ENCODE data around the gene NUP210L.
"Not testable (repeated sequence)": the region's sequence is repeated elsewhere in the genome, so short reads cannot be mapped to it uniquely, and the experiment has no call there.

NUP210L gene

DNA sequence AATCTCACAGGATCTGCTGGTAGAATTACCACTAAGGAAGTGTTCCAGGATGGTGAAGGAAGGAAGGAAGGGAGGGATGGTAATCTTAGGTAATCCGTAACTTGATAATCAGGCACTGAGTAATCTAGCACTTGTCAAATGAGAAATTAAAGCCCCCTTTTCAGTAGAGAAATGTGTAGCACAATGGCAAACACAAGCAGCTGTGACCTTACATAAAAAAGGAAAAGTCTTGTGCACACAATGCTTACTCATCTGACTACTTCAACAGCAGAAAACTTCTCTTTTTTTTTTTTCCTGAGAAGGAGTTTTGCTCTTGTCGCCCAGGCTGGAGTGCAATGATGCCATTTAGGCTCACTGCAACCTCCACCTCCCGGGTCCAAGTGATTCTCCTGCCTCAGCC, 6.1 kb downstream of the NUP210L start:
- Histone ChIP-seq H2AFZ (ENCODE audit: low read depth, low read length) (no peak overlapping the region), H4K91ac (ENCODE audit: low read length) (no peak overlapping the region), H3K36me3 (ENCODE audit: control insufficient read depth in 1 of 2, insufficient read depth in 2 of 2, low read depth in 1 of 2, low read length in 2 of 2) (no peaks in the 10 kb centered on the region), H3K27me3 (ENCODE audit: control insufficient read depth in 1 of 2, insufficient read depth in 1 of 2, low read length in 2 of 2) (no peaks in the 10 kb centered on the region), H3K23ac (ENCODE audit: low read length in 2 of 2) (no peak overlapping the region), H3K4me2 (ENCODE audit: low read length, poor library complexity, severe bottlenecking) (no peak overlapping the region), H3K9me3 (ENCODE audit: control insufficient read depth, low read length) (no peaks in the 10 kb centered on the region), H3K4ac (ENCODE audit: low read depth in 1 of 2, low read length in 2 of 2) (no peak overlapping the region), H3K27ac (ENCODE audit: low read length, poor library complexity, severe bottlenecking) (no peak overlapping the region), H3K18ac (ENCODE audit: low read depth in 1 of 2, low read length in 2 of 2) (no peak overlapping the region), H3K4me3 (ENCODE audit: insufficient read depth in 1 of 2, low read depth in 1 of 2, low read length in 2 of 2) (no peak overlapping the region), H2AK5ac (ENCODE audit: low read length, severe bottlenecking) (no peak overlapping the region), H2BK15ac (ENCODE audit: low read depth, poor library complexity, severe bottlenecking) (no peak overlapping the region), H2BK5ac (ENCODE audit: low read depth, low read length, poor library complexity, severe bottlenecking) (no peak overlapping the region), H2BK120ac (ENCODE audit: low read depth, low read length) (no peak overlapping the region), H2BK12ac (ENCODE audit: low read length in 2 of 2) (no peak overlapping the region), H4K8ac (ENCODE audit: low read length) (no peak overlapping the region), H3K4me1 (ENCODE audit: control insufficient read depth, insufficient read depth, low read depth, low read length) (no peaks in the 10 kb centered on the region), H3K14ac (ENCODE audit: low read length in 2 of 2) (no peak overlapping the region), H3K79me1 (replicated peaks; ENCODE audit: low read length, poor library complexity, severe bottlenecking) (no peaks in the 10 kb centered on the region), H3K9ac (ENCODE audit: low read length) (no peak overlapping the region)
- 80% methylated on average over 3 of the region's 3 CpGs for WGBS
- DNase-seq = no peak

DNA sequence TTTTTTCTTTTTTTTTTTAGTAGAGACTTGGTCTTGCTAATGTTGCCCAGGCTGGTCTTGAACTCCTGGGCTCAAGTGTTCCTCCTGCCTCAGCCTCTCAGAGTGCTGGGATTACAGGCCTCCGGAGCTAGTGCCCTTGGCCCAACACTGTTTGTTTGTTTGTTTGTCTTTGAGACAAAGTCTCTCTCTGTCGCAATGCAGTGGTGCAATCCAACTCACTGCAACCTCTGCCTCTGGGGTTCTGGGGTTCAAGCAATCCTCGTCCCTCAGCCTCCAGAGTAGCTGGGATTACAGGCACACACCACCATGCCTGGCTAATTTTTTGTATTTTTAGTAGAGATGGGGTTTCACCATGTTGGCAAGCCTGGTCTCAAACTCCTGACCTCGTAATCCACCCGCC, 7.4 kb downstream of the NUP210L start:
- not testable (repeated sequence) for H2BK5ac ChIP-seq (ENCODE audit: low read depth, low read length, poor library complexity, severe bottlenecking); H3K79me1 ChIP-seq (replicated peaks; ENCODE audit: low read length, poor library complexity, severe bottlenecking); H2BK120ac ChIP-seq (ENCODE audit: low read depth, low read length); DNase-seq; H3K9me3 ChIP-seq (ENCODE audit: control insufficient read depth, low read length); H3K4me1 ChIP-seq (ENCODE audit: control insufficient read depth, insufficient read depth, low read depth, low read length); H2BK15ac ChIP-seq (ENCODE audit: low read depth, poor library complexity, severe bottlenecking); H3K14ac ChIP-seq (ENCODE audit: low read length in 2 of 2); H3K4me3 ChIP-seq (ENCODE audit: insufficient read depth in 1 of 2, low read depth in 1 of 2, low read length in 2 of 2); H3K4ac ChIP-seq (ENCODE audit: low read depth in 1 of 2, low read length in 2 of 2); H3K9ac ChIP-seq (ENCODE audit: low read length); H2AK5ac ChIP-seq (ENCODE audit: low read length, severe bottlenecking); H3K4me2 ChIP-seq (ENCODE audit: low read length, poor library complexity, severe bottlenecking); H3K36me3 ChIP-seq (ENCODE audit: control insufficient read depth in 1 of 2, insufficient read depth in 2 of 2, low read depth in 1 of 2, low read length in 2 of 2); H3K27ac ChIP-seq (ENCODE audit: low read length, poor library complexity, severe bottlenecking); H3K18ac ChIP-seq (ENCODE audit: low read depth in 1 of 2, low read length in 2 of 2); H2AFZ ChIP-seq (ENCODE audit: low read depth, low read length); H3K27me3 ChIP-seq (ENCODE audit: control insufficient read depth in 1 of 2, insufficient read depth in 1 of 2, low read length in 2 of 2); H4K91ac ChIP-seq (ENCODE audit: low read length); H4K8ac ChIP-seq (ENCODE audit: low read length); H3K23ac ChIP-seq (ENCODE audit: low read length in 2 of 2); H2BK12ac ChIP-seq (ENCODE audit: low read length in 2 of 2)
- 95% methylated on average over 5 of the region's 5 CpGs for WGBS

DNA sequence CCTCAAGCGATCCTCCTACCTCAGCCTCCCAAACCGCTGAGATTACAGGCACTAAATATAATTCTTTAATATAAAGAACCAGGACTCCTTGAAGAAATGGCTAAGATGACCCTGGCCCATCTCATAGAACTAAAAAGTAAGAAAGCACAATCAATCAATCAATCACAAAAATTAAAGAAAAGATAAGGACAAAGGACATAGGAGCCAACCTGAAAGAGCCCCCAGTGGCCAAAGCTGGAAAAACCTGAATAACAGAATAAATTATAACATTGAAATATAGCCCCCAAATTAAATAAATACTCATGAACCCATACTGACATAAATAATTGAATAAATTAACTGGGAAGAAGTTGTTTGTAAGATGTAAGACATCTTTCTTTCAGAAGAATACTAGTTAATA, 8.9 kb downstream of the NUP210L start:
- Histone ChIP-seq H4K91ac (ENCODE audit: low read length) (no peak overlapping the region), H3K27ac (ENCODE audit: low read length, poor library complexity, severe bottlenecking) (no peak overlapping the region), H2BK12ac (ENCODE audit: low read length in 2 of 2) (no peak overlapping the region), H3K9ac (ENCODE audit: low read length) (no peak overlapping the region), H3K4me2 (ENCODE audit: low read length, poor library complexity, severe bottlenecking) (no peak overlapping the region), H3K27me3 (ENCODE audit: control insufficient read depth in 1 of 2, insufficient read depth in 1 of 2, low read length in 2 of 2) (no peaks in the 10 kb centered on the region), H2BK120ac (ENCODE audit: low read depth, low read length) (no peak overlapping the region), H3K79me1 (replicated peaks; ENCODE audit: low read length, poor library complexity, severe bottlenecking) (no peaks in the 10 kb centered on the region), H2AFZ (ENCODE audit: low read depth, low read length) (no peak overlapping the region), H3K36me3 (ENCODE audit: control insufficient read depth in 1 of 2, insufficient read depth in 2 of 2, low read depth in 1 of 2, low read length in 2 of 2) (no peaks in the 10 kb centered on the region), H3K23ac (ENCODE audit: low read length in 2 of 2) (no peak overlapping the region), H3K14ac (ENCODE audit: low read length in 2 of 2) (no peak overlapping the region), H3K9me3 (ENCODE audit: control insufficient read depth, low read length) (no peaks in the 10 kb centered on the region), H2BK5ac (ENCODE audit: low read depth, low read length, poor library complexity, severe bottlenecking) (no peak overlapping the region), H4K8ac (ENCODE audit: low read length) (no peak overlapping the region), H3K4me1 (ENCODE audit: control insufficient read depth, insufficient read depth, low read depth, low read length) (no peaks in the 10 kb centered on the region), H3K4me3 (ENCODE audit: insufficient read depth in 1 of 2, low read depth in 1 of 2, low read length in 2 of 2) (no peak overlapping the region), H2BK15ac (ENCODE audit: low read depth, poor library complexity, severe bottlenecking) (no peak overlapping the region), H3K18ac (ENCODE audit: low read depth in 1 of 2, low read length in 2 of 2) (no peak overlapping the region), H2AK5ac (ENCODE audit: low read length, severe bottlenecking) (no peak overlapping the region), H3K4ac (ENCODE audit: low read depth in 1 of 2, low read length in 2 of 2) (no peak overlapping the region)
- 100% methylated on average over 1 of the region's 2 CpGs for WGBS
- DNase-seq = no peak

DNA sequence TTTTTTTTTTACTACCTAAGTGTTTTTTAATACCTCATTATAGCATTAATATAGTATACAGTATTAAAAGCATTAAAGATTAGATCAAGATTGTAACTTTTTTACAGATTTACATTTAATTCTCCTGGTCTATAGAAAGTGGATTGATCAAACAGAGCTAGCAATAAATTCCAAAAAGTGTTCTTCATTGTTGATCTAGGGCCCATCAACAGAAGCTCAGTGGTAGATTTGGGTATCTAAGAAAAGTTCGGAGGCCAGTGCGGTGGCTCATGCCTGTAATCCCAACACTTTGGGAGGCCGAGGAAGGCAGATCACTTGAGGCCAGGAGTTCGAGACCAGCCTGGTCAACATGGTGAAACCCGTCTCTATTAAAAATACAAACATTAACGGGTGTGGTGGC, 12.5 kb downstream of the NUP210L start:
- H3K9ac ChIP-seq (ENCODE audit: low read length) = no peak overlapping the region
- no peak overlapping the region for H4K8ac ChIP-seq (ENCODE audit: low read length)
- H3K14ac ChIP-seq (ENCODE audit: low read length in 2 of 2) = no peak overlapping the region
- H2BK120ac ChIP-seq (ENCODE audit: low read depth, low read length) = no peak overlapping the region
- no peak overlapping the region for H3K4ac ChIP-seq (ENCODE audit: low read depth in 1 of 2, low read length in 2 of 2)
- no peak overlapping the region for H3K23ac ChIP-seq (ENCODE audit: low read length in 2 of 2)
- no peak overlapping the region for H4K91ac ChIP-seq (ENCODE audit: low read length)
- H3K9me3 ChIP-seq (ENCODE audit: control insufficient read depth, low read length) = no peaks in the 10 kb centered on the region
- H2BK15ac ChIP-seq (ENCODE audit: low read depth, poor library complexity, severe bottlenecking) = no peak overlapping the region
- no peak overlapping the region for H3K4me3 ChIP-seq (ENCODE audit: insufficient read depth in 1 of 2, low read depth in 1 of 2, low read length in 2 of 2)
- H3K79me1 ChIP-seq (replicated peaks; ENCODE audit: low read length, poor library complexity, severe bottlenecking) = no peaks in the 10 kb centered on the region
- H3K4me2 ChIP-seq (ENCODE audit: low read length, poor library complexity, severe bottlenecking) = no peak overlapping the region
- no peak overlapping the region for H3K18ac ChIP-seq (ENCODE audit: low read depth in 1 of 2, low read length in 2 of 2)
- WGBS = 89% methylated on average over 6 of the region's 6 CpGs
- no peak overlapping the region for H2AK5ac ChIP-seq (ENCODE audit: low read length, severe bottlenecking)
- no peak overlapping the region for H2BK5ac ChIP-seq (ENCODE audit: low read depth, low read length, poor library complexity, severe bottlenecking)
- no peaks in the 10 kb centered on the region for H3K27me3 ChIP-seq (ENCODE audit: control insufficient read depth in 1 of 2, insufficient read depth in 1 of 2, low read length in 2 of 2)
- no peaks in the 10 kb centered on the region for H3K4me1 ChIP-seq (ENCODE audit: control insufficient read depth, insufficient read depth, low read depth, low read length)
- H3K27ac ChIP-seq (ENCODE audit: low read length, poor library complexity, severe bottlenecking) = no peak overlapping the region
- no peak for DNase-seq
- H2AFZ ChIP-seq (ENCODE audit: low read depth, low read length) = no peak overlapping the region
- H2BK12ac ChIP-seq (ENCODE audit: low read length in 2 of 2) = no peak overlapping the region
- no peaks in the 10 kb centered on the region for H3K36me3 ChIP-seq (ENCODE audit: control insufficient read depth in 1 of 2, insufficient read depth in 2 of 2, low read depth in 1 of 2, low read length in 2 of 2)

Measured in mesenchymal stem cell (in vitro differentiated cells and primary cell).